HG03432 (cell line): ENCODE measurements around the gene SCGB1D1.
"Not testable (repeated sequence)": the region's sequence is repeated elsewhere in the genome, so short reads cannot be mapped to it uniquely, and the experiment has no call there.

Source experiments
- ATAC-seq: cut with Tn5 transposase; IDR thresholded peaks from one replicate; pipeline ENCODE4 v1.9.1; 2021; ENCODE audit warnings: mild to moderate bottlenecking, moderate library complexity; ENCODE audit not compliant: unreplicated experiment

Gene SCGB1D1

DNA sequence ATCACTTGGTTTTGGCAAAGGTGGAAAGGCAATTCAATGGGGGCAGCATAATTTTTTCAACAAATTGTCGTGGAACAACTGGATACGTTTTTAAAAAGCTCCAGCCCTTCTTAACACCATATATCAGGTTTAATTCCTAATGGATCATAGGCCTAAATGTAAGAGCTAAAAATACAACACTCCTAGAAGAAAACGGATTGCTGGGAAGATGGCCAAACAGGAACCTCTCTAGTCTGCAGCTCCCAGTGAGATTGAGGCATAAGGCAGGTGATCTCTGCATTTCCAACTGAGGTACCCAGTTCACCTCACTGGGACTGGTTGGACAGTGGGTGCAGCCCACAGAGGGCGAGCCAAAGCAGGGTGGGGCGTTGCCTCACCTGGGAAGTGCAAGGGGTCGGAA is 32.4 kb upstream of the SCGB1D1 start:
- no peak for ATAC-seq

GRCh38 chr11:62166371-62166770 is 23.6 kb upstream of the SCGB1D1 start:
- no peak for ATAC-seq

DNA sequence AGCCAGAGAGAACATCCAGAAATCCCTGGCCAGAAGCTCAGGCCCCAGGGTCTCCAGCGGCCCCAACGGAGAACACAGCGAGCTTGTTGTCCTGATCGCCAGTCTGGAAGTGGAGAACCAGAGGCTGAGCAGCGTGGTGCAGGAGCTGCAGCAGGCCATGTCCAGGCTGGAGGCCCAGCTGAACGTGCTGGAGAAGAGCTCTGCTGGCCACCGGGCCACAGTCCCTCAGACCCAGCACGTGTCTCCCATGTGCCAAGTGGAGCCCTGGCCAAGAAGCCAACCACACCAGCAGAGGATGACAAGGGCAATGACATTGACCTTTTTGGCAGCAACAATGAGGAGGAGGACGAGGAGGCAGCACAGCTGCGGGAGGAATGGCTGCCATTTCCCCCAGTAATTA is 20.6 kb upstream of the SCGB1D1 start:
- ATAC-seq = no peak

GRCh38 chr11:62169935-62170334 is 20.1 kb upstream of the SCGB1D1 start:
- no peak for ATAC-seq

DNA sequence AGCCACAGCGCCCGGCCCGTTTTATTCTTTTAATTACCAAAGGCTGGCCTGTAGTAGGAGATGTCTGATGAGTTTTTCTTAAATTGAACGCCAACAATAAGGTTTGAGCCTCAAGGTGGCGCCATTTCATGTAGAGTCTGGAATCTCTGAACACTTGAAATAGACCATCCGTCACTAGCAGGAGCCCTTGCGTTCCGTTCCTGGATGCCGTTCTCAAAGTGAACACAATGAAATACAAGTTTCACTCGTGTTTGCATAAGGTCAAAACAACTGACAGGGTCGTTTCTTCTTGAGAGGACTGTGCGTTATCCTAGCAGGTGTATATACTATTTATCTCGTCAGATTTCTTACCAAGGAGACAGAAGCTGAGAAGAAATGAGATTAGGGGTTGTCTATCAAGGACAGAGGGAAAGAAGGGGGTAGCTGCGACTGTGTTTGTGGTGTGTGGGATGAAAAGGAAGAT is 18.7 kb upstream of the SCGB1D1 start:
- ATAC-seq = no peak

GRCh38 chr11:62172294-62172693 is 17.7 kb upstream of the SCGB1D1 start:
- no peak for ATAC-seq

GRCh38 chr11:62176766-62177165 is 13.2 kb upstream of the SCGB1D1 start:
- ATAC-seq = no peak

DNA sequence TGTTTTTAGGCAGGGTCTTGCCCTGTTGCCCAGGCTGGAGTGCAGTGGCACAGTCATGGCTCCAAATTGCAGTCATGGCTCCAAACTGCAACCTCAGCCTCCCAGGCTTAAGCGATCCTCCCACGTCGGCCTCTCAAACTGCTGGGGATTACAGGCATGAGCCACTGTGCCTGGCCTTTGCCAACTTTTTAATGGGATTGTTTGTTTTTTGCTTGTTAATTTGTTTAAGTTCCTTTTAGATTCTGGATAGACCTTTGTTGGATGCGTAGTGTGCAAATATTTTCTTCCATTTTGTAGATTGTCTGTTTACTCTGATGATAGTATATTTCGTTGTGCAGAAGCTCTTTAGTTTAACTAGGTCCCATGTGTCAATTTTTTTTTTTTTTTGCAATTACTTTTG is 10.0 kb upstream of the SCGB1D1 start:
- no peak for ATAC-seq

DNA sequence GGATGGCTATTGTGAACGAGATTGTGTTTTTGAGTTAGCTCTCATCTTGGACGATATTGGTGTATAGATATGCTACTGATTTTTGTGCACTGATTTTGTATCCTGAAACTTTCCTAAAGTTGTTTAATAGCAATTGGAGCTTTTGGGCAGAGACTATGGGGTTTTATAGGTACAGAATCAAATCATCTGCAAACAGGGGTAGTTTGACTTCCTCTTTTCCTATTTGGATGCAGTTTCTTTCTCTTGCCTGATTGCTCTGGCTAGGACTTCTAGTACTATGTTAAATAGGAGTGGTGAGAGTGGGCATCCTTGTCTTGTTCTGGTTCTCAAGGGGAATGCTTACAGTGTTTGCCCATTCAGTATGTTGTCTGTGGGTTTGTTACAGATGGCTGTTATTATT is 8.9 kb upstream of the SCGB1D1 start:
- ATAC-seq = no peak

DNA sequence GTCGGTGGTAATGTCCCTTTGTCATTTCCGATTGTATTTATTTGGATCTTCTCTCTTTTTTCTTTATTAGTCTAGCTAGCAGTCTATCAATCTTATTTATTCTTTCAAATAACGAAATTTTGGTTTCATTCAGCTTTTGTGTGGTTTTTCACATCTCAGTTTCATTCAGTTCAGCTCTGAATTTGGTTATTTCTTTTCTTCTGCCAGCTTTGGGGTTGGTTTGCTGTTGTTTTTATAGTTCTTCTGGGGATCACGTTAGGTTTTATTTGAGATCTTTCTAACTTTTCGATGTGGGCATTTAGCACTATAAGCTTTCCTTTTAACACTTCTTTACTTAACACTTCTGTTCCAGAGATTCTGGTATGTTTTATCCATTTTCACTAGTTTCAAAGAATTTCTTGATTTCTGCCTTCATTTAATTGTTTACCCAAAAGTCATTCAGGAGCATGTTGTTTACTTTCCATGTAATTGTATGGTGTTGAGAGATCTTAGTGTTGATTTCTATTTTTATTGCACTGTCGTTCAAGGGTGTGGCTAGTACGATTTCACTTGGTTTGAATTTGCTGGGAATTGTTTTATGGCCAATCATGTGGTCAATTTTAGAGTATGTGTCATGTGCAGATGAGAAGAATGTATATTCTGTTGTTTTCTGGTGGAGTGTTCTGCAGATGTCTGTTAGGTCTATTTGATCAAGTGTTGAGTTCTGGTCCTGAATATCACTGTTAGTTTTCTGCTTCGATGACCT is 7.7 kb upstream of the SCGB1D1 start:
- ATAC-seq = no peak

GRCh38 chr11:62186195-62186594 is 3.8 kb upstream of the SCGB1D1 start:
- ATAC-seq = no peak

DNA sequence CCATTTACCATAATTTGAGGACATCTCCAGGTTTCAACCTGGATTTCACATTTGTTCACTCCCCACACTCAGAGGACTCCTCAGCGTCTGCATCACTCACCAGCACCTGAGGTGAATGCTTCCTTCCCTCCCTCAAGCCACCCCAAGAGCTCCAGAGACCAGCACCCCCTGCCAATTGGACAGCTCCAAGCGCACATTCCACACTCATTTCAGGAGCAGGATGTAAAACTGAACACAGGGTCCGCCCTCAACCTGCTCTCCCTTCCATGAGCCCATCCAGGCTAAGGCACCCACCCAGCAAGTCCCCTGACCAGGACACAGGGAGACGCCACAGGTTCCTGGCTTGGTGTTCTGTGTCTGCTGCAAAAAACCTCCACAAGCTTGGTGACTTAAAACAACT is 3.9 kb downstream of the SCGB1D1 start:
- no peak for ATAC-seq

- not testable (repeated sequence) for ATAC-seq
Measured at GRCh38 chr11:62195010-62195409, 5.0 kb downstream of the SCGB1D1 start.

DNA sequence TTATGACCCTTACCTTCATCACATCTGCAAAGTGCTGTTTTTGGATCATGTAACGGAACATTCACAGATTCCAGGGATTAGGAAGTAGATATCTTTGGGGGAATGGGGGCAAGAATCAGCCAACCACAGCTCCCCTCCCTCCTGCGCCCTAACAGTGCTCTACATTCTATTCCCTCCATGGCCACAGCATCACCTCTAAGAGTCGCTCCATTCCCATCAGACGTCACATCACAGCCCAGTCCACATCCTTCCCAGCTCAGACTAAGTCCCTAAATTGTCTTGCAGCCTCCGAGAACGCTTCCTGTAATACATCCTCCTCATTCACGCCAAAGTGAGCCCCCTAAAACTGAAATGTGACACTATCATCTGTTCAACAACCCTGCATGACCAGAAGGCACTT is 5.9 kb downstream of the SCGB1D1 start:
- no peak for ATAC-seq

GRCh38 chr11:62197400-62197799 is 7.4 kb downstream of the SCGB1D1 start:
- not testable (repeated sequence) for ATAC-seq

DNA sequence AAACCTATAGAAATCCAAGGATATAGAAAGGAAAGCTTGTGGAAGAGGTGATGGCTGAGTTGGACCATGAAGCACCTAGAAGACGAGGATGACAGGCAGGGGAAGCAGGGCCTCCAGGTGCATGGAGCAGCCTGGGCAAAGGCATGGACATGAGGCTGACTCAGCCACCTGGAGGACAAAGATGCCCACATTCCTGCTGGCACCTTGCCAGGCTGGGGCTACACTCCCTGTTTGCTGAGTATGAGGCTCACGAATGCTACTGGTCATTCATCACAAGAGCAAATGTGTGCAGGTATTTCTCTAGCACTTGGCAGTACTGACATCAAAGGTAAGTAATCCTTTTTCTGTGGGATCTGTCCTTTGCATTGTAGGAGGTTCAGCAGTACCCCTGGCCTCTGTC is 11.4 kb downstream of the SCGB1D1 start:
- no peak for ATAC-seq

DNA sequence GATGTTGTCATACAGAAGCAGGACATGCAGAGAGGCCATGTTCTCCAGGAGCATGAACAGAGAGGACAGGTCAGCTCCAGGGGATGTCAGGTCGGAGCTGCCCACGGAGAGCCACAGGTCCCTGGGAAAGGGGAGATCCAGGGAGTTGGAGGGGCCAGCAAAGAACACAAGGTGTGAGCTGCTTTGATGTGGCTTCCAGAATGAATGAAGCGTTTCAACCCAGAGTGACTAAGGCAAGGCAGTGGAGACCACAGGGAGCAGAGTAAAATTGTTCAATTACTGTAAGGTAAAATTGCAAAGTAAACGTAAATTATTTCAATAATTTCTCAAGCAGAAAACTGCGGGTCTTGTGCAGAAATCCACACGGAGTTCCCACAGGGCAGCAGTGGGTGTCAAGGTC is 12.9 kb downstream of the SCGB1D1 start:
- ATAC-seq = no peak

GRCh38 chr11:62204430-62204829 is 14.4 kb downstream of the SCGB1D1 start:
- no peak for ATAC-seq

GRCh38 chr11:62205441-62205840 is 15.4 kb downstream of the SCGB1D1 start:
- ATAC-seq = no peak

GRCh38 chr11:62206276-62207066 is 16.5 kb downstream of the SCGB1D1 start:
- ATAC-seq = not testable (repeated sequence)

GRCh38 chr11:62208785-62209144 is 18.7 kb downstream of the SCGB1D1 start:
- ATAC-seq = no peak

- ATAC-seq = no peak
Measured at GRCh38 chr11:62217191-62217748, 27.3 kb downstream of the SCGB1D1 start.
